Measurements from ENCODE around the gene ROPN1. TPM values are rescaled to one million over a fixed set of nuclear protein-coding genes. Genes with fewer than 3 reads are reported as not detected.
A peak's percentile ranks its signal among the peaks of the same experiment; 100 is the strongest.
"Not testable (repeated sequence)": the region's sequence is repeated elsewhere in the genome, so short reads cannot be mapped to it uniquely, and the experiment has no call there.

The ROPN1 gene
- total and polyA plus RNA-seq, 10 donors, result 0.06 TPM; not detected in 9

GRCh38 chr3:124032881-124033359 lies 41.0 kb upstream of the ROPN1 start:
- WGBS, 5 donors, result 0 to 1% (median 1%) methylated on average over 15 to 48 of the region's 48 CpGs
- peaks cover 4 to 91% (median 23%) of the 10 kb centered on the region in 7 donors for H3K27me3 ChIP-seq (replicated peaks in 1 of 7)
- intact Hi-C loops (cut with DNase I; ENCODE audit: low total_unique reads), result loop anchor here (10.0 kb wide), 1 partner anchor 212 kb away; no protein-coding TSS in a partner anchor

DNA sequence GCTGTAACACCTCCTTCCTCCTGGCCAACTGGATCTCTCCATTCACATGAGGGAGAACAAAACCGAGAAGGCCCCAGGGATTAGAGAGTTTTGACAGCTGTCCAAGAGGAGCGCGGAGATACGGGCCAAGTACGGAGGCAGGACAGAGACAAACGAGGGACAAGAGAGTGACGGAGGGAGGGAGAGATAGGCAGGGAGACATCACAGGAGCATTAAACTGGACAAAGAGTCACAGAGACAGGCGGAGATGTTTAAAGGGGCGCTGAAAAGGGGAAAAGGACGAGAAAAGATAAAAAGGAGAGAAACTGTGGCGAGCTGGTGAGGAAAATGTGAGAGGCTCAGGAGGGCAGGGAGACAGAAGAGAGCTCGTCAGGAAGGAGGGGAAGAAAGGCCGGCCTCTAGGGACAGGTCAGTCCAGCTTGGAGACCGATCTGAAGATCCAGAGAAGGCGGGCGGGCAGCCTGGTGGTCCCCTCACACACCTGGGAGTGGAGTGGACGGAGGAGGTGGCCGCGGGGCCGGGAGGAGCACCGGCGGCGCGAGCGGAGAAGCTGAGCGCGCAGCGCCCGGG lies 40.5 kb upstream of the ROPN1 start:
- Histone ChIP-seq H3K4me1 (peaks cover 0 to 37% (median 13%) of the 10 kb centered on the region in 6 donors), H3K4me3 (peak overlapping the region; percentile 49 to 79 (median 58)), H3K27me3 (replicated peaks in 1 of 7) (peaks cover 4 to 86% (median 23%) of the 10 kb centered on the region in 7 donors), H3K9me3 (no peaks in the 10 kb centered on the region), H3K27ac (peak overlapping the region; percentile 60 to 90 (median 86)), H3K36me3 (no peaks in the 10 kb centered on the region)
- no peak for DNase-seq
- intact Hi-C loops (cut with DNase I; ENCODE audit: low total_unique reads), result loop anchor here (10.0 kb wide), 1 partner anchor 212 kb away; no protein-coding TSS in a partner anchor
- TF ChIP-seq POLR2AphosphoS5 (IDR thresholded peaks at IDR 0.05), result peak in 1 of 3 donors; percentile 56
- TF ChIP-seq POLR2A (IDR thresholded peaks at IDR 0.05), result no peak
- 22 to 46% (median 27%) methylated on average over 21 to 29 of the region's 29 CpGs for WGBS, 5 donors

More at GRCh38 chr3:124032881-124033359, 41.0 kb upstream of the ROPN1 start:
- Histone ChIP-seq H3K27ac (peak overlapping the region; percentile 60 to 90 (median 86)), H3K36me3 (no peaks in the 10 kb centered on the region), H3K4me1 (peaks cover 0 to 37% (median 13%) of the 10 kb centered on the region in 6 donors), H3K9me3 (no peaks in the 10 kb centered on the region), H3K4me3 (peak overlapping the region; percentile 49 to 79 (median 58))
- peak; percentile 65 to 80 (median 78) for TF ChIP-seq POLR2AphosphoS5 (IDR thresholded peaks at IDR 0.05)
- no peak for TF ChIP-seq POLR2A (IDR thresholded peaks at IDR 0.05)
- TF ChIP-seq CTCF (IDR thresholded peaks at IDR 0.05 in 8 of 11, conservative IDR thresholded peaks at IDR 0.05 in 3 of 11), result peak in 10 of 11 experiments; percentile 7 to 87 (median 73)
- DNase-seq, result peak; percentile 91

- Histone ChIP-seq H3K27ac (no peak overlapping the region), H3K27me3 (replicated peaks in 1 of 7) (peaks cover 0 to 35% (median 0%) of the 10 kb centered on the region in 7 donors), H3K4me1 (peaks cover 0 to 4% (median 0%) of the 10 kb centered on the region in 6 donors), H3K4me3 (no peak overlapping the region), H3K36me3 (no peaks in the 10 kb centered on the region), H3K9me3 (peaks cover 0 to 4% (median 0%) of the 10 kb centered on the region in 8 donors)
- DNase-seq, result no peak
- 72 to 89% (median 82%) methylated on average over 4 of the region's 4 CpGs for WGBS, 5 donors
- intact Hi-C loops (cut with DNase I; ENCODE audit: low total_unique reads), result no loop called here
- TF ChIP-seq POLR2AphosphoS5 (IDR thresholded peaks at IDR 0.05), result no peak
These were observed 34.6 kb upstream of the ROPN1 start for GRCh38 chr3:124026516-124026915.

GRCh38 chr3:124023531-124023930 lies 31.6 kb upstream of the ROPN1 start:
- H3K36me3 ChIP-seq; intact Hi-C loops (cut with DNase I; ENCODE audit: low total_unique reads); H3K9me3 ChIP-seq; H3K4me1 ChIP-seq; DNase-seq; H3K4me3 ChIP-seq: not testable (repeated sequence)
- 53 to 83% (median 64%) methylated on average over 1 of the region's 1 CpG for WGBS, 5 donors
- Histone ChIP-seq H3K27me3 (replicated peaks in 1 of 7) (peaks cover 0 to 13% (median 0%) of the 10 kb centered on the region in 7 donors), H3K27ac (peak overlapping the region in 2 of 8 donors; percentile 33)

- Histone ChIP-seq H3K27me3 (replicated peaks in 1 of 7) (peaks cover 0 to 12% (median 0%) of the 10 kb centered on the region in 7 donors), H3K4me3 (no peak overlapping the region), H3K36me3 (no peaks in the 10 kb centered on the region), H3K27ac (no peak overlapping the region), H3K4me1 (peaks cover 0 to 10% (median 0%) of the 10 kb centered on the region in 6 donors), H3K9me3 (peaks cover 0 to 9% (median 0%) of the 10 kb centered on the region in 8 donors)
- intact Hi-C loops (cut with DNase I; ENCODE audit: low total_unique reads), result loop anchor here (5.0 kb wide), 1 partner anchor 448 kb away; no protein-coding TSS in a partner anchor
- WGBS, 5 donors, result 79 to 93% (median 85%) methylated on average over 2 of the region's 2 CpGs
- no peak for DNase-seq
- TF ChIP-seq CTCF (IDR thresholded peaks at IDR 0.05 in 8 of 11, conservative IDR thresholded peaks at IDR 0.05 in 3 of 11) (no peak), POLR2AphosphoS5 (IDR thresholded peaks at IDR 0.05) (no peak), POLR2A (IDR thresholded peaks at IDR 0.05) (no peak)
These were observed 27.4 kb upstream of the ROPN1 start for GRCh38 chr3:124019291-124019690.

GRCh38 chr3:124017502-124017901 lies 25.6 kb upstream of the ROPN1 start:
- not testable (repeated sequence) for DNase-seq, H3K36me3 ChIP-seq, H3K4me1 ChIP-seq, H3K4me3 ChIP-seq, H3K27ac ChIP-seq
- peaks cover 0 to 15% (median 0%) of the 10 kb centered on the region in 8 donors for H3K9me3 ChIP-seq
- H3K27me3 ChIP-seq (replicated peaks in 1 of 7), result peaks cover 0 to 12% (median 0%) of the 10 kb centered on the region in 7 donors
- 90 to 97% (median 93%) methylated on average over 6 of the region's 6 CpGs for WGBS, 5 donors
- intact Hi-C loops (cut with DNase I; ENCODE audit: low total_unique reads), result loop anchor here (5.0 kb wide), 1 partner anchor 450 kb away; no protein-coding TSS in a partner anchor

Data from spleen (tissue), 11 donors.